ENCODE results near the gene HELZ2.
A peak's percentile ranks its signal among the peaks of the same experiment; 100 is the strongest.
"Not testable (repeated sequence)": the region's sequence is repeated elsewhere in the genome, so short reads cannot be mapped to it uniquely, and the experiment has no call there.

The HELZ2 gene

GRCh38 chr20:63579017-63579694 is 5.1 kb upstream of the HELZ2 start:
- no peak for DNase-seq (ENCODE audit: low read depth in 2 of 3, low spot score in 1 of 3)

GRCh38 chr20:63578224-63579016 is 4.4 kb upstream of the HELZ2 start:
- no peak for DNase-seq (ENCODE audit: low read depth in 2 of 3, low spot score in 1 of 3)

GRCh38 chr20:63577317-63577894 is 3.4 kb upstream of the HELZ2 start:
- DNase-seq (ENCODE audit: low read depth in 2 of 3, low spot score in 1 of 3) = no peak

- no peak for DNase-seq (ENCODE audit: low read depth in 2 of 3, low spot score in 1 of 3)
Measured at GRCh38 chr20:63576311-63576710, 2.3 kb upstream of the HELZ2 start.

GRCh38 chr20:63574829-63575743 is 1.0 kb upstream of the HELZ2 start:
- no peak for DNase-seq (ENCODE audit: low read depth in 2 of 3, low spot score in 1 of 3)

GRCh38 chr20:63573647-63574131 is 350 bp downstream of the HELZ2 start:
- DNase-seq (ENCODE audit: low read depth in 2 of 3, low spot score in 1 of 3) = no peak

GRCh38 chr20:63572788-63573646 is 1.0 kb downstream of the HELZ2 start:
- no peak for DNase-seq (ENCODE audit: low read depth in 2 of 3, low spot score in 1 of 3)

- no peak for DNase-seq (ENCODE audit: low read depth in 2 of 3, low spot score in 1 of 3)
Measured at GRCh38 chr20:63572071-63572787, 1.8 kb downstream of the HELZ2 start.

GRCh38 chr20:63571087-63571478 is 3.0 kb downstream of the HELZ2 start:
- DNase-seq (ENCODE audit: low read depth in 2 of 3, low spot score in 1 of 3) = not testable (repeated sequence)

- no peak for DNase-seq (ENCODE audit: low read depth in 2 of 3, low spot score in 1 of 3)
Measured at GRCh38 chr20:63570281-63571086, 3.6 kb downstream of the HELZ2 start.

- no peak for DNase-seq (ENCODE audit: low read depth in 2 of 3, low spot score in 1 of 3)
Measured at GRCh38 chr20:63568986-63569949, 4.8 kb downstream of the HELZ2 start.

- no peak for DNase-seq (ENCODE audit: low read depth in 2 of 3, low spot score in 1 of 3)
Measured at GRCh38 chr20:63568170-63568981, 5.7 kb downstream of the HELZ2 start.

- DNase-seq (ENCODE audit: low read depth in 2 of 3, low spot score in 1 of 3) = peak in 2 of 3 donors; percentile 46 to 52
Measured at GRCh38 chr20:63567386-63568169, 6.5 kb downstream of the HELZ2 start.

- DNase-seq (ENCODE audit: low read depth in 2 of 3, low spot score in 1 of 3) = no peak
Measured at GRCh38 chr20:63567136-63567385, 7.0 kb downstream of the HELZ2 start.

GRCh38 chr20:63566395-63567135 is 7.5 kb downstream of the HELZ2 start:
- DNase-seq (ENCODE audit: low read depth in 2 of 3, low spot score in 1 of 3) = no peak
